ENCODE data around the gene EFNB1. TPM values are rescaled to one million over a fixed set of nuclear protein-coding genes. Genes with fewer than 3 reads are reported as not detected.
A peak's percentile ranks its signal among the peaks of the same experiment; 100 is the strongest.
"Not testable (repeated sequence)": the region's sequence is repeated elsewhere in the genome, so short reads cannot be mapped to it uniquely, and the experiment has no call there.

EFNB1 gene
- total RNA-seq (ENCODE audit: low replicate concordance): 7.4 and 29.7 TPM in 2 replicates

DNA sequence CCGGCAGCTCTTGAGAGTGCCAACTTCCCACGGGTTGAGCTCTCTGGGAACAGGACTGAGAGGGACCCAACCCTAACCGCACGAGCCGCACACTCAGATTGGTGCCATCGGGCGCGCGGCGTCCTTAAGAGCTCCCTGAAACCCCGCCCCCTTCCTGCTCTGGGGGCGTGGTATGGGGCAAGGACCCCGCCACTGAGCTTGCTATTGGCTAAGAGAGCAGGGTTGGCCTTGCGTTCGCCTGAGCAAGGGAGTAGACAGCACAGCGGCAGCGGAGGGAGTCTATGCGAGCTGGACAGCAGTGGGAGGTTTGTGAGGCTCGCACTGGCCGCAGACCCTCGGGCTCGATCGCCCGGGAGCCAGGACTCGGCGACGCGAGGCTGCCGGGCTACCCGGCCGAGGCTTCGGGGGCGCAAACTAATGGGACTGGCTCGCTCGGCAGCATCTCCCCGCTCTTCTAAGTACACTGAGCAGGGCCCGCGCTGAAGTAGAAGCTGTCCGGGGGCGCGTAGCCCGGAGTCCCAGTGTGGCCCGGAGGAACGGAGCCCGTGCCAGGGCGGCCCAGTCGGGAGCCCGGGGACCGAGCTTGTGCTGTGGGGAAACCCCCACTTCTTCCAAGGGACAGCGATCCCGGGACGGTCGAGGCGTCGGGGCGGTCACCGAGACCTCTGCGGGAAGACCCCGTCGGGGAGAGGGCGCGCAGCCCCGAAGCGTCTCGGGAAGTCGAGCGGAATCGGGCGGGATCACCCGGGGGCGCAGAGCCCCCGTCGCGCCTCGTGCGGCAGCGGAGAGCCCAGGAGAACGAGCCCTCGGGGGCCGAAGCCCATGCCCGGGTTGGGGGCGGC, at the start of gene EFNB1:
Gene EFNB1 (plus strand): TSS at position 282 of the 842 bp plus-strand sequence. CDS start 756 bp downstream, outside the sequence.
- TF ChIP-seq, protein P1, sequence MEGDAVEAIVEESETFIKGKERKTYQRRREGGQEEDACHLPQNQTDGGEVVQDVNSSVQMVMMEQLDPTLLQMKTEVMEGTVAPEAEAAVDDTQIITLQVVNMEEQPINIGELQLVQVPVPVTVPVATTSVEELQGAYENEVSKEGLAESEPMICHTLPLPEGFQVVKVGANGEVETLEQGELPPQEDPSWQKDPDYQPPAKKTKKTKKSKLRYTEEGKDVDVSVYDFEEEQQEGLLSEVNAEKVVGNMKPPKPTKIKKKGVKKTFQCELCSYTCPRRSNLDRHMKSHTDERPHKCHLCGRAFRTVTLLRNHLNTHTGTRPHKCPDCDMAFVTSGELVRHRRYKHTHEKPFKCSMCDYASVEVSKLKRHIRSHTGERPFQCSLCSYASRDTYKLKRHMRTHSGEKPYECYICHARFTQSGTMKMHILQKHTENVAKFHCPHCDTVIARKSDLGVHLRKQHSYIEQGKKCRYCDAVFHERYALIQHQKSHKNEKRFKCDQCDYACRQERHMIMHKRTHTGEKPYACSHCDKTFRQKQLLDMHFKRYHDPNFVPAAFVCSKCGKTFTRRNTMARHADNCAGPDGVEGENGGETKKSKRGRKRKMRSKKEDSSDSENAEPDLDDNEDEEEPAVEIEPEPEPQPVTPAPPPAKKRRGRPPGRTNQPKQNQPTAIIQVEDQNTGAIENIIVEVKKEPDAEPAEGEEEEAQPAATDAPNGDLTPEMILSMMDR (IDR thresholded peaks at IDR 0.05; ENCODE audit: insufficient read depth, low read length): no peak
- peak; percentile 95 for DNase-seq (ENCODE audit: low read depth)
- peak within 1 kb of the TSS; percentile 77 for H3K4me3 ChIP-seq (ENCODE audit: low read depth, low read length)

DNA sequence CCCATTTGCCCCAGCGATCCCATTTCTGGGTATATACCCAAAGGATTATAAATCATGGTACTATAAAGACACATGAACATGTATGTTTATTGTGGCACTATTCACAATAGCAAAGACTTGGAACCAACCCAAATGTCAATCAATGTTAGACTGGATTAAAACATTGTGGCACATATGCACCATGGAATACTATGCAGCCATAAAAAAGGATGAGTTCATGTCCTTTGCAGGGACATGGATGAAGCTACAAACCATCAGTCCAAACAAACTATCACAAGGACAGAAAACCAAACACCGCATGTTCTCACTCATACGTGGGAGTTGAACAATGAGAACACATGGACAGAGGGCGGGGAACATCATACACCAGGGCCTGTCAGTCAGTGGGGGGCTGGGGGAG, 47.5 kb upstream of the EFNB1 start:
- not testable (repeated sequence) for DNase-seq (ENCODE audit: low read depth); H3K4me3 ChIP-seq (ENCODE audit: low read depth, low read length)

DNA sequence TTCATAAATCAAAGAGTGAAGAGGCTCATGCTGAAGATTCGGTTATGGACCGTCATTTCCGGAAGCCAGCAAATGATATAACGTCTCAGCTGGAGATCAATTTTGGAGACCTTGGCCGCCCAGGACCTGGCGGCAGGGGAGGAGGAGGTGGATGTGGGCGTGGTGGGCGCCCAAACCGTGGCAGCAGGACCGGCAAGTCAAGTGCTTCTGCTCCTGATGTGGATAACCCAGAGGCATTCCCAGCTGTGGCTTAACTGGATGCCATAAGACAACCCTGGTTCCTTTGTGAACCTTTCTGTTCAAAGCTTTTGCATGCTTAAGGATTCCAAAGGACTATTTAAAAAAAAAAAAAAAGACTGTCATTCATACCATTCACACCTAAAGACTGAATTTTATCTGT, 44.0 kb upstream of the EFNB1 start:
- no peak for DNase-seq (ENCODE audit: low read depth)
- TF ChIP-seq, protein P1 (IDR thresholded peaks at IDR 0.05; ENCODE audit: insufficient read depth, low read length): no peak
- no peak overlapping the region for H3K4me3 ChIP-seq (ENCODE audit: low read depth, low read length)

DNA sequence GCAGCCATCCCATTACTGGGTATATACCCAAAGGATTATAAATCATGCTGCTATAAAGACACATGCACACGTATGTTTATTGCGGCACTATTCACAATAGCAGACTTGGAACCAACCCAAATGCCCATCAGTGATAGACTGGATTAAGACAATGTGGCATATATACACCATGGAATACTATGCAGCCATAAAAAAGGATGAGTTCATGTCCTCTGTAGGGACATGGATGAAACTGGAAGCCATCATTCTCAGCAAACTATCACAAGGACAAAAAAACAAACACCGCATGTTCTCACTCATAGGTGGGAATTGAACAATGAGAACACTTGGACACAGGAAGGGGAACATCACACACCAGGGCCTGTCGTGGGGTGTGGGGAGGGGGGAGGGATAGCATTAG, 42.2 kb upstream of the EFNB1 start:
- not testable (repeated sequence) for DNase-seq (ENCODE audit: low read depth); H3K4me3 ChIP-seq (ENCODE audit: low read depth, low read length)

DNA sequence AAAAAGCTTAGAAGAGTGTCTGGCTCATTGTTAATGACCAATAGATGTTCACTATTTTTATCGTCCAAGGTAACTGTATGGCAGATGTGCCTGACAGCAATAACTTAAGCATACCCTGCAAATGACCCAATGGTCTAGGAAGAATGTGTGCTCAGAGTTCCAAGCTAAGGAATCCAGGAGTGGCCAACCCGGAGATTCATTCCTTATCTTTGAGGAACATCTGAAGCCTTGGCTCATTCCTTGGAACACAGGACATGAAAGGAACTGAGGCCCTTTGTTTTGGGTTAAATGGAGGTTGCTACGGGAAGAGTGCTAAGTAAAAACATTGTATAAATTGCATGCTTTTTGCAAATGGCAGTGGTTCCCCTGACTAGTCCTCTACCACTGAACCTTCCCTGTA, 38.9 kb upstream of the EFNB1 start:
- DNase-seq (ENCODE audit: low read depth): no peak
- H3K4me3 ChIP-seq (ENCODE audit: low read depth, low read length): no peak overlapping the region
- TF ChIP-seq, protein P1 (IDR thresholded peaks at IDR 0.05; ENCODE audit: insufficient read depth, low read length): no peak

DNA sequence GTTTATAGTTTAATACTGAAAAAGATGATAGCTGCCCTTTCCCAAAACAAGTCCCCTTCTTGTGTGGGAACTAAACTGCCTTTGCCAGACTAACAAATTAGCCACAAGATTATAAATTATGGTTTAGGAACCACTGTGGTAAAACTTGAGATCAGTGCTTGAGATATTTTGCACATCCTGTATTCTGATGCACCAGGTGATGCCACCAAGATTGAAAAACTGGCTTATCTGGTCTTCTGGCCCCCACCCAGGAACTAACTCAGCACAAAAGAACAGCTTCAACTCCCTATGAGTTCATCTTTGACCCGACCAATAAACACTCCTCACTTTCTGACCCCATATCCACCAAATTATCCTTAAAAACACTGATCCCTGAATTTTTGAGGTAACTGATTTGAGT, 36.7 kb upstream of the EFNB1 start:
- no peak overlapping the region for H3K4me3 ChIP-seq (ENCODE audit: low read depth, low read length)
- TF ChIP-seq, protein P1 (IDR thresholded peaks at IDR 0.05; ENCODE audit: insufficient read depth, low read length): no peak
- DNase-seq (ENCODE audit: low read depth): no peak

DNA sequence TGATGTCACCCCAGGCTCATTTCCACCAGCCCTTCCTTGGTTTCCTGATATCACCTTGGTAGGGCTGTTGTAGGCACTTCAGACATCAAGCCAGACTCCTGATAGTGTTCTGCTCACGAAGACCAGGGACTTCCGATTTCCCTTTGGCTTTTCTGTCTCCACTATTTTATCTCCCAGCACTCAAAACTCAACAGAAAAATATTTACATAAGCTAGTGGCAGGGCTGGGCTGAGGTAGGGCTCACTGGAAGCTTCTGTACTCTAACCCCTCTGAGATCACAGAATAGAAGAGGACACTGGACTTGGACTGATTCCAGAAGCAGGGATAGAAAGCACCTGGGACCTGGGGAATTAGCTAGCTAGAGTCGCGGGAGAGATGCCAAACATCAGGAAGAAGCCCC, 34.4 kb upstream of the EFNB1 start:
- no peak for DNase-seq (ENCODE audit: low read depth)
- no peak overlapping the region for H3K4me3 ChIP-seq (ENCODE audit: low read depth, low read length)
- TF ChIP-seq, protein P1 (IDR thresholded peaks at IDR 0.05; ENCODE audit: insufficient read depth, low read length): no peak

DNA sequence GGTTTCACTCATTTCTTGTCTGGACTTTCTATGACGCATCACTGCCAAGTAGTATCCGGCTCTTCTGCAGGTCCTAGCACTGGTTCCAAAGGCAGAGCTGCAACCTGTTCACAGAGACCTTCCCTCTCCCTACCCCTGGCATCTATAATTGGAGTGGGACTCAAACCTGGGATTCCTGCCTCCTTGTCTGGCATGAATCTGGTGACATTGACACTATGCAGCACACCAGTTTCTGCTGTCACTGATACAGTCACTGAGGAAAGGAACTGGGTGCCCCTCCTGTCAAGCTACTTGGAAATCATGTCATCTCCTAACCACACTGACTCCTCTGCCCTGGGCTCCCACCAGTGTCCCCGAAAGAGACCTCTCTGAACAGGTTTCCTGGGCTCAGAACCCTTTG, 33.1 kb upstream of the EFNB1 start:
- no peak overlapping the region for H3K4me3 ChIP-seq (ENCODE audit: low read depth, low read length)
- TF ChIP-seq, protein P1 (IDR thresholded peaks at IDR 0.05; ENCODE audit: insufficient read depth, low read length): no peak
- DNase-seq (ENCODE audit: low read depth): no peak

DNA sequence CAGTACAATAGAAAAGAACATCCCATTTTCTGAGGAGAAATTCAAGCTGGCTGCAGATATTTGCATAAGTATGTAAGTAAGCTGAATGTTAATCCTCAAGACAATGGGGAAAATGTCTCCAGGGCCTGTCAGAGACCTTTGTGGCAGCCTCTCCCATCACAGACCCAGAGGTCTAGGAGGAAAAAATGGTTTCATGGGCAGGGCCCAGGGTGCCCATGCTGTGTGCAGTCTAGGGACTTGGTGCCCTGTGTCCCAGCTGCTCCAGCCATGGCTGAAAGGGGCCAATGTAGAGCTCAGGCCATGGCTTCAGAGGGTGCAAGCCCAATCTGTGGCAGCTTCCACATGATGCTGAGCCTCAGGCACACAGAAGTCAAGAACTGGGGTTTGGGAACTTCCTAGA, 30.4 kb upstream of the EFNB1 start:
- not testable (repeated sequence) for DNase-seq (ENCODE audit: low read depth); H3K4me3 ChIP-seq (ENCODE audit: low read depth, low read length)

Data from fibroblast of the aortic adventitia (primary cell).